Loucy (cell line): ENCODE measurements around the gene DGCR8.

Experiments
- H2AFZ ChIP-seq: fragments of 200-600 bp; sonication (generic); 2 replicates; pipeline ENCODE4 v1.6.0; 2016; ENCODE audit warnings: antibody characterized with exemption, mild to moderate bottlenecking, low read length, moderate library complexity
- H3F3A ChIP-seq: fragments of 200-600 bp; 2 replicates; pipeline ENCODE4 v1.6.0; 2016; ENCODE audit warnings: antibody characterized with exemption, low read depth, mild to moderate bottlenecking
- H3K27me3 ChIP-seq: fragments of 200-600 bp; sonication (generic); 2 replicates; pipeline ENCODE4 v1.6.1; 2014; ENCODE audit warnings: low read length, mild to moderate bottlenecking; ENCODE audit not compliant: insufficient read depth, poor library complexity, severe bottlenecking
- H3K36me3 ChIP-seq: fragments of 200-600 bp; sonication (generic); 2 replicates; pipeline ENCODE4 v1.6.1; 2016; ENCODE audit warnings: low read length; ENCODE audit not compliant: insufficient read depth
- H3K4me1 ChIP-seq: fragments of 200-600 bp; sonication (generic); 2 replicates; pipeline ENCODE4 v1.5.1; 2014; ENCODE audit warnings: low read length, mild to moderate bottlenecking; ENCODE audit not compliant: insufficient read depth, poor library complexity, severe bottlenecking
- H3K4me2 ChIP-seq: fragments of 200-600 bp; sonication (generic); 2 replicates; pipeline ENCODE4 v1.6.0; 2014; ENCODE audit warnings: antibody characterized with exemption, low read length, low read depth, mild to moderate bottlenecking; ENCODE audit not compliant: poor library complexity, severe bottlenecking
- H3K4me3 ChIP-seq: fragments of 200-600 bp; sonication (generic); 2 replicates; pipeline ENCODE4 v1.5.1; 2014; ENCODE audit warnings: low read length, mild to moderate bottlenecking, mixed read lengths; ENCODE audit not compliant: poor library complexity, severe bottlenecking
- H3K79me2 ChIP-seq: fragments of 200-600 bp; sonication (generic); 2 replicates; pipeline ENCODE4 v1.6.1; 2014; ENCODE audit warnings: low read length; ENCODE audit not compliant: insufficient read depth
- H3K9ac ChIP-seq: fragments of 200-600 bp; sonication (generic); 2 replicates; pipeline ENCODE4 v1.6.0; 2014; ENCODE audit warnings: mild to moderate bottlenecking, low read depth, low read length, moderate library complexity; ENCODE audit not compliant: poor library complexity, severe bottlenecking
- H3K9me2 ChIP-seq: fragments of 200-600 bp; sonication (generic); replicated peaks from 2 replicates; pipeline ENCODE4 v1.6.1; 2016; ENCODE audit warnings: low read depth, low read length, mixed read lengths
- H3K9me3 ChIP-seq: fragments of 200-600 bp; sonication (generic); 2 replicates; pipeline ENCODE4 v1.6.1; 2014; ENCODE audit warnings: mild to moderate bottlenecking, antibody characterized with exemption, low read length, low read depth; ENCODE audit not compliant: insufficient read depth
- H4K20me1 ChIP-seq: fragments of 200-600 bp; sonication (generic); 2 replicates; pipeline ENCODE4 v1.6.0; 2014; ENCODE audit warnings: antibody characterized with exemption, low read length, mild to moderate bottlenecking; ENCODE audit not compliant: insufficient read depth, poor library complexity, severe bottlenecking
- CTCF ChIP-seq: fragments of 200-600 bp; sonication (generic); conservative IDR thresholded peaks from 2 replicates; pipeline ENCODE4 v1.5.1; 2014; ENCODE audit warnings: mild to moderate bottlenecking, antibody characterized with exemption, low read length
- EZH2phosphoT487 ChIP-seq: fragments of 200-600 bp; IDR thresholded peaks from 2 replicates; pipeline ENCODE4 v1.6.1; 2018; ENCODE audit warnings: antibody characterized with exemption, mild to moderate bottlenecking, moderate library complexity, borderline replicate concordance

The DGCR8 gene

GRCh38 chr22:20127318-20127868 is 47.4 kb downstream of the DGCR8 start:
- TF ChIP-seq CTCF = no peak
- no peak for TF ChIP-seq EZH2phosphoT487
- Histone ChIP-seq H3K79me2 (peaks cover 32% of the 10 kb centered on the region), H3K9ac (no peak overlapping the region), H3K9me2 (no peaks in the 10 kb centered on the region), H3K9me3 (no peaks in the 10 kb centered on the region), H2AFZ (no peak overlapping the region), H3K36me3 (peaks cover 62% of the 10 kb centered on the region; the same call in 1 of the 2 replicates), H3K4me1 (peaks cover 3% of the 10 kb centered on the region), H3K4me3 (no peak overlapping the region), H3K27me3 (no peaks in the 10 kb centered on the region), H3F3A (0 out of 2 replicates have a peak, but pooled peaks cover 2% of the 10 kb centered on the region), H3K4me2 (no peak overlapping the region), H4K20me1 (peaks cover 39% of the 10 kb centered on the region)

- Histone ChIP-seq H3K4me3 (no peak overlapping the region), H3F3A (0 out of 2 replicates have a peak, but pooled peaks cover 2% of the 10 kb centered on the region), H2AFZ (no peak overlapping the region), H3K27me3 (no peaks in the 10 kb centered on the region), H3K79me2 (peaks cover 32% of the 10 kb centered on the region), H3K4me2 (no peak overlapping the region), H3K4me1 (peaks cover 9% of the 10 kb centered on the region), H3K9me3 (no peaks in the 10 kb centered on the region), H3K36me3 (peaks cover 57% of the 10 kb centered on the region; the same call in 1 of the 2 replicates), H3K9ac (no peak overlapping the region), H4K20me1 (peaks cover 42% of the 10 kb centered on the region), H3K9me2 (no peaks in the 10 kb centered on the region)
- TF ChIP-seq EZH2phosphoT487 (no peak), CTCF (no peak)
Observed at GRCh38 chr22:20127869-20128618, 48.0 kb downstream of the DGCR8 start.

- H3K9me3 ChIP-seq = no peaks in the 10 kb centered on the region
- H3K4me2 ChIP-seq = no peak overlapping the region
- TF ChIP-seq EZH2phosphoT487 (no peak), CTCF (no peak)
- no peak overlapping the region for H3K4me3 ChIP-seq
- no peaks in the 10 kb centered on the region for H3K9me2 ChIP-seq
- peaks cover 39% of the 10 kb centered on the region for H4K20me1 ChIP-seq
- peaks cover 52% of the 10 kb centered on the region; the same call in 1 of the 2 replicates for H3K36me3 ChIP-seq
- H3K27me3 ChIP-seq = no peaks in the 10 kb centered on the region
- peaks cover 12% of the 10 kb centered on the region for H3K4me1 ChIP-seq
- H2AFZ ChIP-seq = no peak overlapping the region
- peaks cover 28% of the 10 kb centered on the region for H3K79me2 ChIP-seq
- no peak overlapping the region for H3K9ac ChIP-seq
- H3F3A ChIP-seq = 0 out of 2 replicates have a peak, but pooled peaks cover 2% of the 10 kb centered on the region
Observed at GRCh38 chr22:20128619-20128901, 48.5 kb downstream of the DGCR8 start.
